Fibroblast of villous mesenchyme (primary cell): ENCODE data around the gene EML1. TPM values are rescaled to one million over a fixed set of nuclear protein-coding genes. Genes with fewer than 3 reads are reported as not detected.

Experiments
- DNase-seq: peaks from one replicate; pipeline ENCODE4 v3.0.0-alpha.2; 2010; ENCODE audit warnings: low read depth
- H3K4me3 ChIP-seq: 2 replicates; pipeline ENCODE4 v1.5.1; 2011; ENCODE audit warnings: low read depth, mild to moderate bottlenecking, low read length
- total RNA-seq: library from RNA; depleted of rRNA; stranded (reverse); fragments of >200 nt; gene quantifications from 2 replicates; pipeline ENCODE4 v1.2.3, GENCODE V29; 2012
- TF ChIP-seq, protein P1 (sequence below): IDR thresholded peaks from 2 replicates; pipeline ENCODE4 v1.5.1; 2012; ENCODE audit warnings: low read depth, mild to moderate bottlenecking, low read length; ENCODE audit not compliant: insufficient read depth

EML1 gene
- total RNA-seq, 1 donor: 34.5 TPM

DNA sequence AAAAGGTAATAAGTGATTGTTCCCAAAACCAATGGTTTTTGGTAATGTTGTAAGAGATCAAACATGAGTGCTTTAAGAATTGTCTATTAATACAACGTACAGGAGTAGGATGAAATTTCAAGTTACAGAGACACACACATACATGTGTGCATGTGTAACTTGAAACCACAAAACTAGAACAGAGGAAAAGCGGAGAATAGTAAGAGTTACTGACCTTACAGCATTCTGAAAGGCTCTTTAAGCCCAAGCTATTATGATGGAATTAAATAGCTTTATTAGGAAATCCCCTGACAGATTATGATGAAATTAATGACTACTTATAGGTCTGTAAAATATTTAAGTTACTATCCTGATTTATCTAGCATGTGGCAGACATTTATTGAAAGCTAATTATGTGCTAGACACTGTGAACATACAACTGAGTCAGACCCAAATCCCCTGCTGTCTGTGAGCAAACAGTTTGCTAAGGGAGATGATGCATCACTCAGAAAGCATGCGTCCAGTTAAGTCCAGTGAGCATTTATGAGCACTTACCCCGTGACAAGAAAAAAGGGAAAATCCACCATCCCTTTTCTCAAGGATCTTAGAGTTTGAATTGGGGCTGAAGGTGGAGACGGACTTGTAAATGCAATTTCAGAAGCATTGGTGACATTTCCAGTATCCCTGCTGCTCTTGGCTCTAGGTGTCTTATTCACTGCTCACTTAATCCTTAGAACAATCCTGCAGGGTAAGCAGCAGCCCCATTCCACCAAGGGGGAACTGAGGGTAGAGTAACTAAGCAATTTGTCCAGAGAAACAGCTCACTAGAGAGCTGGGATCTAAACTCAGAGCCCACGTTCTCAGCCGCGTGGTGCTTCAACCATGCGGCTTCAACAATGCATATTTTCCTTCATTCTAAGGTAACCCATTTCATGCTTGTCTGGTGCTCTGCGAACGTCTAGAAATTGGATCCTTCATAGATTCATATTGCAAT lies 117.4 kb downstream of the EML1 start:
- DNase-seq: peak; percentile 91
- H3K4me3 ChIP-seq: no peak overlapping the region
- TF ChIP-seq, protein P1, sequence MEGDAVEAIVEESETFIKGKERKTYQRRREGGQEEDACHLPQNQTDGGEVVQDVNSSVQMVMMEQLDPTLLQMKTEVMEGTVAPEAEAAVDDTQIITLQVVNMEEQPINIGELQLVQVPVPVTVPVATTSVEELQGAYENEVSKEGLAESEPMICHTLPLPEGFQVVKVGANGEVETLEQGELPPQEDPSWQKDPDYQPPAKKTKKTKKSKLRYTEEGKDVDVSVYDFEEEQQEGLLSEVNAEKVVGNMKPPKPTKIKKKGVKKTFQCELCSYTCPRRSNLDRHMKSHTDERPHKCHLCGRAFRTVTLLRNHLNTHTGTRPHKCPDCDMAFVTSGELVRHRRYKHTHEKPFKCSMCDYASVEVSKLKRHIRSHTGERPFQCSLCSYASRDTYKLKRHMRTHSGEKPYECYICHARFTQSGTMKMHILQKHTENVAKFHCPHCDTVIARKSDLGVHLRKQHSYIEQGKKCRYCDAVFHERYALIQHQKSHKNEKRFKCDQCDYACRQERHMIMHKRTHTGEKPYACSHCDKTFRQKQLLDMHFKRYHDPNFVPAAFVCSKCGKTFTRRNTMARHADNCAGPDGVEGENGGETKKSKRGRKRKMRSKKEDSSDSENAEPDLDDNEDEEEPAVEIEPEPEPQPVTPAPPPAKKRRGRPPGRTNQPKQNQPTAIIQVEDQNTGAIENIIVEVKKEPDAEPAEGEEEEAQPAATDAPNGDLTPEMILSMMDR: no peak

DNA sequence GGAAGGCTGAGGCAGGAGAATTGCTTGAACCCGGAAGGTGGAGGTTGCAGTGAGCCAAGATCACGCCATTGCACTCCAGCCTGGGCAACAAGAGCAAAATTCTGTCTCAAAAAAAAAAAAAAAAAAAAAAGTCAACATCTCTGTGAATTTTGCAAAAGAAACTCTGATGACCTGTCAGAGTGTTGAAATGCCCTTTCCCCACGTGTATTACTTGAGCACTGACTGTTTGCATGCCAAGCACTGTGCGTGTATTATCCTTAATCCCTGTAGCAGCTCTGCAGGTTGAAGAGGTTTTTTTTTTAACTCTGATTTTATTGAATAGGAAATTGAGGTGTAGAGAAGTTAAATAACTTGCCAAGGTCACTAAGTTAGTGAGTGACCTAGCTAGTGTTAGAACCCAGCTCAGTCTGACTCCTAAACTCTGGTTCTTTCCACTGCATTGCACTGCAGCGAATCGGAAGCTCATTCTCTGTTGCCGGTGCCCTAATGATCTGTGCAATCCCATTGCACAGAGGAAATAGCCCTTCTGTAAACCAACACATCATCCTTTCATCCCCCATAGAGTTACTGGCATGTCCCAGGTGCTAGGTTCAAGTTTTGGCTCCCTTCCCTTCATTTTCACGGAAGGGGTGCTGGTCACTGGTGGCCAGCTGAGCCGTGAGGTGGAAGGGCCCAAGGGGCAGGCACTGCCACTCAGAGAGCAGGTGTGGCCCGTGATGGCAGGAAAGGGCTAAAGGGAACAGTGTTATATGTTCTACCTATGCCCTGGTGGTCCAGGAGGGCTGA lies 122.3 kb downstream of the EML1 start:
- TF ChIP-seq, protein P1: no peak
- no peak overlapping the region for H3K4me3 ChIP-seq
- DNase-seq: no peak

DNA sequence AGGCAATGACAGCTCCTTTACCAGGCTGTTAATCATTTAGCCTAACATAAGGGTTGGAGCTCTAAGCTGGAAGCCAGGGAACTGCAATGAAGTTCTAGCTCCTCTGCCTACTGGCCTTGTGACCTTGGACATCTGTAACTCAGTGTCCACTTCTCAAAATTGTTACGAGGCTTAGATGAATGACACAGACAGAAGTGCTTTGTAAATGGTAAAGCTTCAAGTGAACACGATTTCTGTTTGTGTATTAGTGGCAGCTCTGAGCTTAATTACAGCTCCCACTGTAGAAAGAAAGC lies 122.8 kb downstream of the EML1 start:
- H3K4me3 ChIP-seq: no peak overlapping the region
- no peak for DNase-seq
- TF ChIP-seq, protein P1: no peak

DNA sequence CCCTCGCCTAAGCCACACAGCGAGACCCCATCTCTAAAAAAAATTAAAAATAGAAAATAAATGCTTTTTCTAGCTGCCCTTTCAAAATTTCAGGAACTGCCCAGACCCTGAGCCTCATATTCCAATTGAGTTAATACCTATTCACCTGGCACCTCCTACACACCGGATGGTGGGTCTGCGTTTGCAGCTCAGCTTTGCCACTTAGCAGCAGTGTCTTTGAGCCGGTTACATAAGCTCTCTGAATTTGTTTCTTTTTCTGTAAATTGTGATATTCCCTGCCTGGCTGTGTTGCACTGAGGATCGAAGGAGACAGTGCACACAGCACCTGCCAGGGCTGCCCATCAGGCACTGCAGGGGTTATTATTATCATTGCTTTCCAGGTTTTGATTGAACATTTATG lies 125.6 kb downstream of the EML1 start:
- TF ChIP-seq, protein P1: no peak
- H3K4me3 ChIP-seq: no peak overlapping the region
- no peak for DNase-seq

DNA sequence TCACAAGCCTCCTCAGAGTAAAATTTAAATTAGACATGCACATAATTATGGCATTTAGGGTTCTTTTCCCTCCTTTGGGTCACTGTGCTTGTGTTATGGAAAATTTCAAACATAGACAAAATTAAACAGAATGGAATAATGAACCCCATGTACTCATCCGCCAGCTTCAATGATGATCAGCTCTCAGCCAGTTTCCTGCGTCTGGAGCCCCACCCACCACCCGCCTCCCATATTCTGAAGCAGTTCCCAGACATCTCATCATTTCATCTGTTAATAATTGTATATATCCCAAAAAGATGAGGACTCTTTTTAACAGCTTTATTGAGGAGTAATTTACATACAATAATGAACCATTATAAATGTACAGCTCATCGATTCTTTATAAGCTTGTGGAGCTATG lies 128.2 kb downstream of the EML1 start:
- H3K4me3 ChIP-seq: no peak overlapping the region
- DNase-seq: no peak
- TF ChIP-seq, protein P1: no peak

DNA sequence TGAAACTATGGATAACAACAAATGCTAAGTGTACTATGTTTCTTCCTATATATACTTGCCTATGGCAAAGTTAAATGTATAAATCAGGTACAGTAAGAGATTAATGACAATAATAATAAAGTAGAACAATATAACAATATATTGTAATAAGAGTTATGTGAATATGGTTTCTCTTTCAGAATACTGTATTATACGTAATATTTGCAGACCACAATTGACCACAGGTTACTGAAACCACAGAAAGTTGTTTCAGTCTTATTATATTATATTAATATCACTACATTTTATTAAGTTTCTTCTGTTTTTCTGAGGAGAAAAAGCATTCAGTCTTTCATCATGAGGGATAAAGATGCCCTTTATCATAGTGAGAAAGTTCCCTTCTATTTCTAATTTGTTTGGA lies 131.2 kb downstream of the EML1 start:
- H3K4me3 ChIP-seq: no peak overlapping the region
- DNase-seq: no peak
- TF ChIP-seq, protein P1: no peak
